ENCODE measurements around the gene FBXL16. TPM values are rescaled to one million over a fixed set of nuclear protein-coding genes. Genes with fewer than 3 reads are reported as not detected.

FBXL16 gene
- total RNA-seq, 1 experiment from 2014 or later = 1.3 TPM

DNA sequence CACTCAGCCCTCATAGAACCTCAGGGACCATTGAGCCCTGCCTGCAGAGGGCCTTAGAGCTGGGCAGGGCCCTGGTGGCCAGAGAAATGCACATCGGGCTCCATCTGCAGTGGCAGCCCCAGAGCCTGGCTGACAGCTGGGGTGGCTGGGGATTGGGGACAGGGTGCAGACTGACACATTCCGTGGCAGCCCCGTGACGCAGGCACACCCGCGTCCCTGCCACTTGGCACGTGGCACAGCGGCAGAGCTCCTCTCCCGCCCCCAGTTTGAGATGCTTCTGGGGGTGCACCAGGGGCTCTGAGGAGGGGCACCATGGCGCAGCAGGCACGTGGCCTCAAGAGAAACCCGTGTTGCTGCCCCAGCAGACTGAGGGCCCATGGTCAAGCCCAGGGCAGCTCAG lies 2.2 kb downstream of the FBXL16 start:
- Mint-ChIP-seq H3K4me1 (ENCODE audit: low read depth, unreplicated experiment) (peaks cover 6% of the 10 kb centered on the region), H3K27me3 (ENCODE audit: unreplicated experiment) (peaks cover 90% of the 10 kb centered on the region), H3K27ac (ENCODE audit: unreplicated experiment) (no peak overlapping the region), H3K36me3 (ENCODE audit: insufficient read depth, unreplicated experiment) (peaks cover 9% of the 10 kb centered on the region), H3K4me3 (ENCODE audit: low read depth, unreplicated experiment) (no peak overlapping the region), H3K9me3 (ENCODE audit: low read depth, unreplicated experiment) (no peaks in the 10 kb centered on the region)
- TF ChIP-seq, protein P1, sequence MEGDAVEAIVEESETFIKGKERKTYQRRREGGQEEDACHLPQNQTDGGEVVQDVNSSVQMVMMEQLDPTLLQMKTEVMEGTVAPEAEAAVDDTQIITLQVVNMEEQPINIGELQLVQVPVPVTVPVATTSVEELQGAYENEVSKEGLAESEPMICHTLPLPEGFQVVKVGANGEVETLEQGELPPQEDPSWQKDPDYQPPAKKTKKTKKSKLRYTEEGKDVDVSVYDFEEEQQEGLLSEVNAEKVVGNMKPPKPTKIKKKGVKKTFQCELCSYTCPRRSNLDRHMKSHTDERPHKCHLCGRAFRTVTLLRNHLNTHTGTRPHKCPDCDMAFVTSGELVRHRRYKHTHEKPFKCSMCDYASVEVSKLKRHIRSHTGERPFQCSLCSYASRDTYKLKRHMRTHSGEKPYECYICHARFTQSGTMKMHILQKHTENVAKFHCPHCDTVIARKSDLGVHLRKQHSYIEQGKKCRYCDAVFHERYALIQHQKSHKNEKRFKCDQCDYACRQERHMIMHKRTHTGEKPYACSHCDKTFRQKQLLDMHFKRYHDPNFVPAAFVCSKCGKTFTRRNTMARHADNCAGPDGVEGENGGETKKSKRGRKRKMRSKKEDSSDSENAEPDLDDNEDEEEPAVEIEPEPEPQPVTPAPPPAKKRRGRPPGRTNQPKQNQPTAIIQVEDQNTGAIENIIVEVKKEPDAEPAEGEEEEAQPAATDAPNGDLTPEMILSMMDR (IDR thresholded peaks at IDR 0.05; ENCODE audit: unreplicated experiment) = no peak
- BruUV-seq (replicated peaks) = no TSS peak
- CTCF ChIA-PET = interaction anchor here (0.6 kb wide), 1 partner anchor 1447 kb away, joined by 4 read pairs; no protein-coding TSS in a partner anchor
- intact Hi-C loops (cut with micrococcal nuclease; ENCODE audit: unreplicated experiment) = no loop called here
- no peak for DNase-seq

DNA sequence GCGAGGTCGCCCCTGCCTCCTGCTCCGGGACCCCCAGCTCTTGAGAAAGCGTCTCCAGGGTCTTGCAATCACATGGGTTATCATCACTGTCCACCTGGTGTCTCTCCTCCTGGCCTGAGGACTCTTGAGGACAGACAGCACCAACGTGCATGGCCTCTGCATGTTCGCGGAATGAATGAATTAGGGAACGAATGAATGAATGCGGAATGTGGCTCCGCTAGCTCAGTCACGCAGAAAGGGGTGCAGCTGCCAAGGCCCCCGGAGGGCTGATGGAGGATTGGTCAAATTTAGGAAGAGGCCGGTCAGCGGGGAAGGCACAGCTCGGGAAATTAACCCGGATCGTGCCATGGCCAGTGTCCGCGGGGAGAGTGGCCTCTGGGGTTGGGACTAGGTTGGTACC lies 3.3 kb downstream of the FBXL16 start:
- BruUV-seq (replicated peaks) = no TSS peak
- Mint-ChIP-seq H3K4me1 (ENCODE audit: low read depth, unreplicated experiment) (peaks cover 6% of the 10 kb centered on the region), H3K9me3 (ENCODE audit: low read depth, unreplicated experiment) (no peaks in the 10 kb centered on the region), H3K27me3 (ENCODE audit: unreplicated experiment) (peaks cover 90% of the 10 kb centered on the region), H3K4me3 (ENCODE audit: low read depth, unreplicated experiment) (no peak overlapping the region), H3K27ac (ENCODE audit: unreplicated experiment) (no peak overlapping the region), H3K36me3 (ENCODE audit: insufficient read depth, unreplicated experiment) (peaks cover 9% of the 10 kb centered on the region)
- CTCF ChIA-PET = no interaction called here
- DNase-seq = no peak
- TF ChIP-seq, protein P1 (IDR thresholded peaks at IDR 0.05; ENCODE audit: unreplicated experiment) = no peak
- intact Hi-C loops (cut with micrococcal nuclease; ENCODE audit: unreplicated experiment) = no loop called here

DNA sequence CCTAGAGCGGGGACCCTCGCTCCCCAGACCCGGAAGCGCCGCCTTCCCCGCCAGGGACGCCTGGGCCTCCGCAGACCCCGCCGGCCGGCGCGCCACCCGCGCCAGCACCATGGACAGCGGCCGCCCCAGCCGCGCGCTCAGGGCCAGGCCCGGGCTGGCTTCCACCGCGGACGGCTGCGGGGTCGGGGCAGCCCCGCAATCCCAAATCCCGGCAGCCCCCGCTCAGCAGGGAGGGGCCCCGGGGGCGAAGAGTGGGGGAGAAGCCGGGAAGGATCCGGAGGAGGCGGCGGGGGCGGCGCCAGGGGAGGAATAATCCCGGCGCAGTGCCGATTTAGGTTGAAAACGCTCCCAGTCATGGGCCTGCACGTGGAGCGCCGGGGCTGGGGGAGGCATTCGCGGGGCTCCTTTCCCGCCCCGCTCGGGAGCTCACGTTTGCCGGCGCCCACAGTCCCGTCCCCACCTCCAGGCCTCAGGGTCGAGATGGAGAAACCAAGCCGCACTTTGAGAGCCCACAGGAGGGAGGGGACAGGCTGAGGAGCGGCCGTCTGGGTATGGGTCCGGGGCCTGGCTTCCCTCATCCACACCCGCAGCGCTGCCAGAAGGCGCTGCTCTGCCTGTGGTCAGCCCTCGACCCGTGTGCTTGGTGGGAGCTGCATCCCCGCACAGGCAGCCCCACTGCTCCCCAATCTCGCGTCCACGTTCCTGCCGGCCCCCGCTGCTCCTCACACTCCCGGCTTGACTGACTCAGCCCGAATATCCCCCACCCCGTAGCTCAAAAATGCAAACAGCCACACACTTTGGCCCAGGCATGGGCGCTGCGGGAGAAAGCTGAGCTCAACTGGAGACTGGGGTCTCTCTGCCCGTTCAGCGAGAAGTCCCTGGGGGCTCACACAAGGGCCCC lies 4.7 kb downstream of the FBXL16 start:
- Mint-ChIP-seq H3K4me3 (ENCODE audit: low read depth, unreplicated experiment) (no peak overlapping the region), H3K27me3 (ENCODE audit: unreplicated experiment) (peaks cover 90% of the 10 kb centered on the region), H3K4me1 (ENCODE audit: low read depth, unreplicated experiment) (peaks cover 2% of the 10 kb centered on the region), H3K27ac (ENCODE audit: unreplicated experiment) (no peak overlapping the region), H3K9me3 (ENCODE audit: low read depth, unreplicated experiment) (no peaks in the 10 kb centered on the region), H3K36me3 (ENCODE audit: insufficient read depth, unreplicated experiment) (peaks cover 9% of the 10 kb centered on the region)
- peak; percentile 61 for DNase-seq
- CTCF ChIA-PET = no interaction called here
- no TSS peak for BruUV-seq (replicated peaks)
- intact Hi-C loops (cut with micrococcal nuclease; ENCODE audit: unreplicated experiment) = no loop called here
- TF ChIP-seq, protein P1 (IDR thresholded peaks at IDR 0.05; ENCODE audit: unreplicated experiment) = no peak

DNA sequence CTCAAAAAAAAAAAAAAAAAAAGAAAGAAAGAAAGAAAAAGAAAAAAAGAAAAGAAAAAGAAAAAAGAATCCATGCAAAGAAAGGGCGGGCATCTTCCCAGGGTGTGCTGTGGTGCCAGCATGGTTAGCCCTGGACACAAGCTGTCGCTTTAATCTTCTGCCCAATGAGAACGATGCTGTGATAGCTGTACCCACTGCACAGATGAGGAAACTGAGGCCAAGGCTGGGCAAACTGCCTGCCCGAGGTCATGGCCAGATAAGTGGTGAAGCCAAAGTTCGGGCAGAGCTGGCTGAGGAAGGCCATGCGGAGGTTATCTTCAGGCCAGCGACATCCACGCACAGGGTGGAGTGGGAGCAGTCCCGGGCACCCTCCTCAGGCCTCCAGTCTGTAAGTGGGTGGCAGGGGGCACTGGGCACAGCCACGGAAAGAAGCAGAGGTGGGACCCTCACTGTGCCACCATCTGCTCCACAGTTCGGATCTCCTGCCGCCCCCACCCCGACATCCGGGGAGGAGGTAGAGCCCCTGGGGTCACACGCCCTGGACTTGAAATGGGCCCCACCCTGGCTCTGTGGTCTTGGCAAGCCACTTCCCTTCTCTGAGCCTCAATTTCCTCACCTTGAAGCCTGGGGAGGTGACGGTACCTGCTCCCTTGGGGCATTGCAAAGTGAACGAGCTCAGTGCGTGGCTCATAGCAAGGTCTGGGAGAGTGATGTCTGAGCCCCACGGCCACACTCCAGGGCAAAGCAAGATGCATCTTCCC lies 6.5 kb downstream of the FBXL16 start:
- TF ChIP-seq, protein P1 (IDR thresholded peaks at IDR 0.05; ENCODE audit: unreplicated experiment) = no peak
- Mint-ChIP-seq H3K9me3 (ENCODE audit: low read depth, unreplicated experiment) (no peaks in the 10 kb centered on the region), H3K4me1 (ENCODE audit: low read depth, unreplicated experiment) (peaks cover 9% of the 10 kb centered on the region), H3K4me3 (ENCODE audit: low read depth, unreplicated experiment) (no peak overlapping the region), H3K36me3 (ENCODE audit: insufficient read depth, unreplicated experiment) (peaks cover 5% of the 10 kb centered on the region), H3K27me3 (ENCODE audit: unreplicated experiment) (peaks cover 99% of the 10 kb centered on the region), H3K27ac (ENCODE audit: unreplicated experiment) (no peak overlapping the region)
- DNase-seq = no peak
- intact Hi-C loops (cut with micrococcal nuclease; ENCODE audit: unreplicated experiment) = no loop called here
- CTCF ChIA-PET = interaction anchor here (0.7 kb wide), 1 partner anchor 169 kb away, joined by 4 read pairs; no protein-coding TSS in a partner anchor
- BruUV-seq (replicated peaks) = no TSS peak

Data from Calu3 (cell line).